GM12873 (cell line): ENCODE results near the gene PTPRN2.

Experiments used
- CTCF ChIP-seq: IDR thresholded peaks from 2 replicates; pipeline ENCODE4 v1.5.1; 2012; ENCODE audit warnings: low read depth, mild to moderate bottlenecking, moderate library complexity, low read length, control low read depth; ENCODE audit not compliant: insufficient read depth; ENCODE audit errors: missing control alignments

PTPRN2 gene

GRCh38 chr7:158283016-158283974 is 304.3 kb downstream of the PTPRN2 start:
- TF ChIP-seq CTCF: no peak

- no peak for TF ChIP-seq CTCF
These were observed 305.1 kb downstream of the PTPRN2 start for GRCh38 chr7:158282461-158283001.

- TF ChIP-seq CTCF: no peak
These were observed 306.2 kb downstream of the PTPRN2 start for GRCh38 chr7:158281441-158281840.

- no peak for TF ChIP-seq CTCF
These were observed 307.0 kb downstream of the PTPRN2 start for GRCh38 chr7:158280448-158281144.

- TF ChIP-seq CTCF: no peak
These were observed 307.8 kb downstream of the PTPRN2 start for GRCh38 chr7:158279539-158280447.

- TF ChIP-seq CTCF: no peak
These were observed 308.8 kb downstream of the PTPRN2 start for GRCh38 chr7:158278745-158279320.
